ENCODE results near the gene TMEM126A.
"Not testable (repeated sequence)": the region's sequence is repeated elsewhere in the genome, so short reads cannot be mapped to it uniquely, and the experiment has no call there.

Gene TMEM126A

GRCh38 chr11:85634747-85635146 lies 13.0 kb upstream of the TMEM126A start:
- no peak for DNase-seq
- TF ChIP-seq GATA1 (IDR thresholded peaks at IDR 0.05; ENCODE audit: low read depth, low read length) = no peak
- TF ChIP-seq POLR2A (IDR thresholded peaks at IDR 0.05; ENCODE audit: low read length) = no peak

- peak; percentile 11 to 12 for DNase-seq
- TF ChIP-seq GATA1 (IDR thresholded peaks at IDR 0.05; ENCODE audit: low read depth, low read length) = no peak
- no peak for TF ChIP-seq POLR2A (IDR thresholded peaks at IDR 0.05; ENCODE audit: low read length)
Observed at GRCh38 chr11:85643191-85643614, 4.6 kb upstream of the TMEM126A start.

GRCh38 chr11:85647078-85647477 lies 689 bp upstream of the TMEM126A start:
- no peak for TF ChIP-seq GATA1 (IDR thresholded peaks at IDR 0.05; ENCODE audit: low read depth, low read length)
- no peak for TF ChIP-seq POLR2A (IDR thresholded peaks at IDR 0.05; ENCODE audit: low read length)
- no peak for DNase-seq

GRCh38 chr11:85651118-85651517 lies 3.4 kb downstream of the TMEM126A start:
- no peak for TF ChIP-seq POLR2A (IDR thresholded peaks at IDR 0.05; ENCODE audit: low read length)
- no peak for TF ChIP-seq GATA1 (IDR thresholded peaks at IDR 0.05; ENCODE audit: low read depth, low read length)

GRCh38 chr11:85652786-85653447 lies 5.2 kb downstream of the TMEM126A start:
- no peak for DNase-seq
- TF ChIP-seq GATA1 (IDR thresholded peaks at IDR 0.05; ENCODE audit: low read depth, low read length) (no peak), POLR2A (IDR thresholded peaks at IDR 0.05; ENCODE audit: low read length) (no peak)

More at GRCh38 chr11:85651118-85651517, 3.4 kb downstream of the TMEM126A start:
- no peak for DNase-seq

- not testable (repeated sequence) for DNase-seq
Observed at GRCh38 chr11:85654343-85654742, 6.6 kb downstream of the TMEM126A start.

- no peak for DNase-seq
- no peak for TF ChIP-seq GATA1 (IDR thresholded peaks at IDR 0.05; ENCODE audit: low read depth, low read length)
- TF ChIP-seq POLR2A (IDR thresholded peaks at IDR 0.05; ENCODE audit: low read length) = no peak
Observed at GRCh38 chr11:85656777-85657176, 9.0 kb downstream of the TMEM126A start.

GRCh38 chr11:85658180-85658579 lies 10.4 kb downstream of the TMEM126A start:
- TF ChIP-seq POLR2A (IDR thresholded peaks at IDR 0.05; ENCODE audit: low read length) (no peak), GATA1 (IDR thresholded peaks at IDR 0.05; ENCODE audit: low read depth, low read length) (no peak)
- no peak for DNase-seq

GRCh38 chr11:85661972-85662664 lies 14.4 kb downstream of the TMEM126A start:
- TF ChIP-seq POLR2A (IDR thresholded peaks at IDR 0.05; ENCODE audit: low read length) (no peak), GATA1 (IDR thresholded peaks at IDR 0.05; ENCODE audit: low read depth, low read length) (no peak)
- peak; percentile 52 to 59 for DNase-seq

- peak; percentile 44 to 55 for DNase-seq
- TF ChIP-seq POLR2A (IDR thresholded peaks at IDR 0.05; ENCODE audit: low read length) (no peak), GATA1 (IDR thresholded peaks at IDR 0.05; ENCODE audit: low read depth, low read length) (no peak)
Observed at GRCh38 chr11:85663080-85663752, 15.4 kb downstream of the TMEM126A start.

- peak; percentile 91 to 93 for DNase-seq
Observed at GRCh38 chr11:85663753-85664614, 16.2 kb downstream of the TMEM126A start.

GRCh38 chr11:85664615-85665481 lies 17.1 kb downstream of the TMEM126A start, which contains the start of gene CREBZF:
CREBZF (minus strand) TSS chr11:85665129; CDS start chr11:85664875, 254 bp downstream.
- peak; percentile 95 for TF ChIP-seq POLR2A (IDR thresholded peaks at IDR 0.05; ENCODE audit: low read length)
- TF ChIP-seq GATA1 (IDR thresholded peaks at IDR 0.05; ENCODE audit: low read depth, low read length) = no peak
- DNase-seq = peak; percentile 96 to 98

More at GRCh38 chr11:85663753-85664614, 16.2 kb downstream of the TMEM126A start:
- TF ChIP-seq POLR2A (IDR thresholded peaks at IDR 0.05; ENCODE audit: low read length) (no peak), GATA1 (IDR thresholded peaks at IDR 0.05; ENCODE audit: low read depth, low read length) (no peak)

- DNase-seq = no peak
Observed at GRCh38 chr11:85665733-85666132, 18.0 kb downstream of the TMEM126A start.

More at GRCh38 chr11:85665733-85666132, 18.0 kb downstream of the TMEM126A start:
- TF ChIP-seq GATA1 (IDR thresholded peaks at IDR 0.05; ENCODE audit: low read depth, low read length) = no peak
- no peak for TF ChIP-seq POLR2A (IDR thresholded peaks at IDR 0.05; ENCODE audit: low read length)

Measured in erythroblast (primary cell).